Uterus (tissue), 4 donors: Measurements from ENCODE around the gene MRPL46. TPM values are rescaled to one million over a fixed set of nuclear protein-coding genes. Genes with fewer than 3 reads are reported as not detected.

ENCODE experiments used
- DNase-seq, 2 donors: peaks; one replicate each; pipeline ENCODE4 v3.0.0-alpha.2; 2019 to 2020
- H3K27ac ChIP-seq, 2 donors: fragments of 200-600 bp; sonication (generic); 1 replicate in 1 of 2; 2 replicates in 1 of 2; pipeline ENCODE4 v1.5.1; 2016 to 2018
- H3K27me3 ChIP-seq, 2 donors: fragments of 200-600 bp; sonication (generic); one replicate each; pipeline ENCODE4 v1.5.1; 2018 to 2019; ENCODE audit warnings: control low read depth in 1 of 2
- H3K36me3 ChIP-seq, 2 donors: fragments of 200-600 bp; sonication (generic); one replicate each; pipeline ENCODE4 v1.5.1; 2019; ENCODE audit warnings: control low read depth in 1 of 2
- H3K4me1 ChIP-seq, 2 donors: fragments of 200-600 bp; sonication (generic); one replicate each; pipeline ENCODE4 v1.5.1; 2018 to 2019; ENCODE audit warnings: control low read depth in 1 of 2
- H3K4me3 ChIP-seq, 2 donors: fragments of 200-600 bp; sonication (generic); 1 replicate in 1 of 2; 2 replicates in 1 of 2; pipeline ENCODE4 v1.5.1; 2018 to 2019; ENCODE audit warnings: mild to moderate bottlenecking in 1 of 2
- H3K9me3 ChIP-seq, 2 donors: fragments of 200-600 bp; sonication (generic); one replicate each; pipeline ENCODE4 v1.5.1; 2019; ENCODE audit warnings: control low read depth in 1 of 2
- CTCF ChIP-seq, 4 experiments: fragments of 200-600 bp in 2 of 4; fragments of 450-650 bp in 2 of 4; sonication (generic) in 2 of 4; IDR thresholded peaks; one replicate each; pipeline ENCODE4 v1.5.1; 2016 to 2019; ENCODE audit warnings: antibody characterized with exemption in 4 of 4, mild to moderate bottlenecking in 2 of 4, moderate library complexity in 1 of 4
- POLR2A ChIP-seq, 2 donors: fragments of 450-650 bp; IDR thresholded peaks; one replicate each; pipeline ENCODE4 v1.6.1; 2016; ENCODE audit warnings: antibody characterized with exemption in 2 of 2, mild to moderate bottlenecking in 1 of 2, moderate library complexity in 1 of 2
- intact Hi-C: fragments of 100-400 bp; cut with DNase I; formaldehyde crosslinking; loops from one replicate; pipeline ENCODE4 v1.15.1; 2023; ENCODE audit warnings: low total_unique reads
- total RNA-seq, 4 donors: library from RNA; depleted of rRNA in 3 of 4; stranded (reverse); fragments of >200 nt in 3 of 4; gene quantifications; one replicate each; pipeline versions ENCODE4 v1.1.0 to v1.2.4, GENCODE V29; 2014 to 2023
- donor health status: DM: yes; HTN: yes; CAD: no.

Gene MRPL46
- total RNA-seq, 4 donors from 2014 or later = 16.9 to 24.8 (median 21.5) TPM

GRCh38 chr15:88426304-88426703 is 40.9 kb downstream of the MRPL46 start:
- no peaks in the 10 kb centered on the region for H3K36me3 ChIP-seq
- H3K27ac ChIP-seq = no peak overlapping the region
- no peak for DNase-seq
- H3K27me3 ChIP-seq = no peaks in the 10 kb centered on the region
- no peaks in the 10 kb centered on the region for H3K9me3 ChIP-seq
- intact Hi-C loops = no loop called here
- H3K4me3 ChIP-seq = no peak overlapping the region
- no peaks in the 10 kb centered on the region for H3K4me1 ChIP-seq
- TF ChIP-seq CTCF (IDR thresholded peaks at IDR 0.05) (no peak), POLR2A (IDR thresholded peaks at IDR 0.05) (no peak)

DNA sequence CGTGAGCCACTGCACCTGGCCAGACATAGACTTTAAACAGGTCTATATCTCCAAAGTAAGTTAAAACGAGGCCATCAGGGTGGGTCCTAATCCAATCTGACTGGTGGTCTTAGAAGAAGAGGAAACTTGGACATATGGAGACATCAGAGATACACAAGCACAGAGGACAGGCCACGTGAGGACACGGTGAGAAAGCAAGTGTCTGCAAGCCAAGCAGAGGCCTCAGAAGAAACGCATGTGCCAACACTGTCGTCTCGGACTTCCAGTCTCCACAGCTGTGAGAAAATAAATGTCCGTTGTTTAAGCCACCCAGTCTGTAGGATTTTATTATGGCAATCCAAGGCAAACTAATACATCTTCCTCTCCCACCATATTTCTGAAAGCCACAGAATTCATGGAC is 43.9 kb downstream of the MRPL46 start:
- no peak overlapping the region for H3K27ac ChIP-seq
- no peak overlapping the region for H3K4me3 ChIP-seq
- intact Hi-C loops = no loop called here
- TF ChIP-seq POLR2A (IDR thresholded peaks at IDR 0.05) (no peak), CTCF (IDR thresholded peaks at IDR 0.05) (no peak)
- H3K27me3 ChIP-seq = no peaks in the 10 kb centered on the region
- H3K36me3 ChIP-seq = no peaks in the 10 kb centered on the region
- no peaks in the 10 kb centered on the region for H3K9me3 ChIP-seq
- DNase-seq = no peak
- H3K4me1 ChIP-seq = no peaks in the 10 kb centered on the region

DNA sequence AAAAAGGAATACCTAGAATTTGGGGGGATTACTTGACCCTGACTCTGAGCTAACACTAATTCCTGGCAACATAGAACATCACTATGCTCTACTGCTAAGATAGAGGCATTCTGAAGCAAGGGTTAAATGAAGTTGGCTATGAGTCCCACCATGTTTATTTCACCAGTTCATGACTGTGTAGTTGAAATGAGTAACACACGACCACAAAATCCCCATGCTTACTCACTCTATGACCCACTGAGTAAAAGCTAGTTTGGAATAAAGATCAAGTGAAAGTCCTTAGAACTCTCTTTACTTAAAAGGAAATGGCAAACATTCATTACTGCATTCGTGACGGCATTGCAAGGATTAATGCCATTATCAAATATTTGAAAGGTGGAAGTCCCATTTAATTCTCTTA is 47.4 kb downstream of the MRPL46 start:
- H3K9me3 ChIP-seq = no peaks in the 10 kb centered on the region
- TF ChIP-seq CTCF (IDR thresholded peaks at IDR 0.05) = no peak
- TF ChIP-seq POLR2A (IDR thresholded peaks at IDR 0.05) = no peak
- H3K36me3 ChIP-seq = no peaks in the 10 kb centered on the region
- H3K27ac ChIP-seq = no peak overlapping the region
- H3K4me1 ChIP-seq = no peaks in the 10 kb centered on the region
- H3K27me3 ChIP-seq = no peaks in the 10 kb centered on the region
- H3K4me3 ChIP-seq = no peak overlapping the region
- no peak for DNase-seq
- intact Hi-C loops = no loop called here

Other genes starting within 250 kb of the MRPL46 start
- 10 to 100 TPM in 3 of 4 donors, 1 to 10 TPM in 1; 6.9 to 47.0 (median 32.5) TPM for gene NTRK3, start 210.6 kb downstream of the MRPL46 start, total RNA-seq
- gene MRPS11, start 320 bp upstream of the MRPL46 start, total RNA-seq = 10 to 100 TPM in 3 of 4 donors, 1 to 10 TPM in 1; 4.4 to 32.8 (median 18.9) TPM
- 10 to 100 TPM in 2 of 4 donors, 1 to 10 TPM in 2; 4.1 to 20.4 (median 10.7) TPM for gene DET1, start 79.3 kb upstream of the MRPL46 start, total RNA-seq
- 10 to 100 TPM in 1 of 4 donors, 1 to 10 TPM in 3; 1.0 to 20.2 (median 6.0) TPM for gene AEN, start 154.0 kb upstream of the MRPL46 start, total RNA-seq
- gene ISG20, start 171.6 kb upstream of the MRPL46 start, total RNA-seq = 10 to 100 TPM in 3 of 4 donors, 1 to 10 TPM in 1; 3.9 to 35.9 (median 13.2) TPM